Measurements from ENCODE around the gene LHB.
A peak's percentile ranks its signal among the peaks of the same experiment; 100 is the strongest.

LHB gene

GRCh38 chr19:48975947-48976847 lies 40.7 kb downstream of the LHB start:
- no peak for FAIRE-seq

GRCh38 chr19:48970923-48971395 lies 45.9 kb downstream of the LHB start:
- FAIRE-seq = peak; percentile 90

- FAIRE-seq = no peak
These were observed 46.6 kb downstream of the LHB start for GRCh38 chr19:48970139-48970766.

DNA sequence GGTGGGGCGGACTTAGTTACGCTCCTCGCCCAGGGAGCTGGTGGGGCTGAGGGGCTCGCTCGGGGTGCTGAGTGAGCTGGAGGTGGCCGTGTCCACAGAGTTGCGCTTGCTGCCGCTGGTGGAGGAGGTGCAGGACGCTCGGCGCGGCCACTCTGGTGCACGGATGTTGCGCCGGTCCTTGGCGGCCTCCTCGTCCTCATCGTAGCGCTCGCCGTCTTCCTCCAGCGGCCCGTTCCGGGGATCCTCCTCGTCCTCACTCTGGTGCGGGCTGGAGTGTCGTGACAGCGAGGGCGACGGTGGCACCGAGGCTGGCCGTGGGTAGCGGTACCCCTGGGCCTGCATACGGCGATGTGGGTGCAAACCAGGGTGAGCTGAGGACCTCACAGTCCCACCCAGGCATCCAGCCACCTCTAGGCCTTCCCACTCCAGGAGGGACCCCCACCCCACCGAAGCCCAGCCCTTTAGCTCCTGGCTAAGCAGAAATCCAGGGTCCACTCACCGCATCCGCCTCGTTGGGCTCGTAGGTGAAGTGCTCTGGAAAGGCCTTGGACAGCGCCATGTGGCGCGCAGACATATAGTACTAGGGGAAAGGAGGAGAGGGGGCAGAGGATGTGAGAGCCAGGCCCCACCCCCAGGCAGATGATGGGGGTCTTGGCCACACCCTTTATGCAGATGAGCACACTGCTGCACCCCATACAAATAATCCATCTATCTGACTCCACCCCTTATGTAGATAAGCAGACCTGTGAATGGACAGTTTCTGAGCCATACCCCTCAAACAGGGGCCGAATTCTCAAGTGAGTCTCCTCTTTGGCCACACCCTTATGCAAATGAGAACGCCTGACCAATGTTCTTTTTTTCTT lies 47.4 kb downstream of the LHB start:
- peak; percentile 98 for FAIRE-seq

- FAIRE-seq = no peak
These were observed 48.1 kb downstream of the LHB start for GRCh38 chr19:48968813-48969218.

DNA sequence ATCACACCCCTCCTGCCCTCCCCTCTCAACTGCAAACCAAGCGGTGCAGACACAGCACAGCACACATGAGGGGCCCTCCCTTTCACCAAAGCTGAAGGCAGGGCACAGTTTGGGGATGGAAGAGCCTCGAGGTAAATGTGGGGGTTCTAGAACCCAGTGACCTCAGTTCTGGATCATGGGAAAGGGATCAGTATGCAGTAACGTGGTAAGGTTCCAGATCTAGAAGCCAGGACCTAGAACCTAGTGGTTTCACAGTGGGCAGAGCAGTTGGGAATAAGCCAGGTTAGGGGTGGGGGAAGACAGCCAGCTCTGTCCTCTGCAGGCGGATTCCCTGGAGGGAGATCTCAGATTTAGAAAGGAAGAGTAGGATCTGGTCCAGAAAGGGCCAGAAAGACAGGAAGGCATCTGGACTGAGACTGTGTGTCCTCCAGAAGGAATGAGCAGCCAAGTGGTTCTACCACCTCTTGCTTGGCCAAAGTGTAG lies 48.7 kb downstream of the LHB start:
- FAIRE-seq = no peak

- peak; percentile 36 for FAIRE-seq
These were observed 49.3 kb downstream of the LHB start for GRCh38 chr19:48967346-48968178.

GRCh38 chr19:48966541-48967345 lies 50.1 kb downstream of the LHB start:
- no peak for FAIRE-seq

Data from G401.6 (cell line).